ENCODE measurements around the gene SLAMF1. TPM values are rescaled to one million over a fixed set of nuclear protein-coding genes. Genes with fewer than 3 reads are reported as not detected.

Gene SLAMF1
- total RNA-seq, 6 donors from 2014 or later, result 0.11 to 3.9 (median 1.5) TPM

DNA sequence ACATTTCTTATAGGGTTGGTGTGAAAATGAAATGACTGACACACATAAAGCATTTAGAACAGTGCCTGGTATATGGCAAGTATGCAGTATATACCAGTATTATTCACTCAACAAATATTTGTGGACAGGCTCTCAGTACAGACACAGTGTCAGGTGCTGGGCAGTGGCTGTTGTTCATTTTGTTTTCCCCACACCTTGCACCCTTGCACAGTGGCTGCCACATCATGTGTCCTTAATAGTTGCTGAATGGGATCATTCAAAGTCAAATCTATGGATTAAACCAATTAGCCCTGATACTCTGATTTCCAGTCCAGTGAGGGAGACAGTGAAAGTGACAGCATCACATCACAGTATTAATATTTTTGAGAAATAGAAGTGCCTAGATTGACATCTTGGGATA is 2.4 kb downstream of the SLAMF1 start:
- Histone ChIP-seq H3K27me3 (no peaks in the 10 kb centered on the region), H3K4me3 (no peak overlapping the region), H3K4me1 (peaks cover 3 to 23% (median 10%) of the 10 kb centered on the region in 4 donors), H3K27ac (no peak overlapping the region), H3K36me3 (no peaks in the 10 kb centered on the region), H3K9me3 (no peaks in the 10 kb centered on the region)
- ATAC-seq (ENCODE audit: low FRiP score in 2 of 2), result no peak
- no peak for DNase-seq
- TF ChIP-seq, protein P1, sequence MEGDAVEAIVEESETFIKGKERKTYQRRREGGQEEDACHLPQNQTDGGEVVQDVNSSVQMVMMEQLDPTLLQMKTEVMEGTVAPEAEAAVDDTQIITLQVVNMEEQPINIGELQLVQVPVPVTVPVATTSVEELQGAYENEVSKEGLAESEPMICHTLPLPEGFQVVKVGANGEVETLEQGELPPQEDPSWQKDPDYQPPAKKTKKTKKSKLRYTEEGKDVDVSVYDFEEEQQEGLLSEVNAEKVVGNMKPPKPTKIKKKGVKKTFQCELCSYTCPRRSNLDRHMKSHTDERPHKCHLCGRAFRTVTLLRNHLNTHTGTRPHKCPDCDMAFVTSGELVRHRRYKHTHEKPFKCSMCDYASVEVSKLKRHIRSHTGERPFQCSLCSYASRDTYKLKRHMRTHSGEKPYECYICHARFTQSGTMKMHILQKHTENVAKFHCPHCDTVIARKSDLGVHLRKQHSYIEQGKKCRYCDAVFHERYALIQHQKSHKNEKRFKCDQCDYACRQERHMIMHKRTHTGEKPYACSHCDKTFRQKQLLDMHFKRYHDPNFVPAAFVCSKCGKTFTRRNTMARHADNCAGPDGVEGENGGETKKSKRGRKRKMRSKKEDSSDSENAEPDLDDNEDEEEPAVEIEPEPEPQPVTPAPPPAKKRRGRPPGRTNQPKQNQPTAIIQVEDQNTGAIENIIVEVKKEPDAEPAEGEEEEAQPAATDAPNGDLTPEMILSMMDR (IDR thresholded peaks at IDR 0.05), result no peak
- TF ChIP-seq EP300 (IDR thresholded peaks at IDR 0.05) (no peak), POLR2AphosphoS5 (IDR thresholded peaks at IDR 0.05) (no peak), POLR2A (IDR thresholded peaks at IDR 0.05) (no peak)

DNA sequence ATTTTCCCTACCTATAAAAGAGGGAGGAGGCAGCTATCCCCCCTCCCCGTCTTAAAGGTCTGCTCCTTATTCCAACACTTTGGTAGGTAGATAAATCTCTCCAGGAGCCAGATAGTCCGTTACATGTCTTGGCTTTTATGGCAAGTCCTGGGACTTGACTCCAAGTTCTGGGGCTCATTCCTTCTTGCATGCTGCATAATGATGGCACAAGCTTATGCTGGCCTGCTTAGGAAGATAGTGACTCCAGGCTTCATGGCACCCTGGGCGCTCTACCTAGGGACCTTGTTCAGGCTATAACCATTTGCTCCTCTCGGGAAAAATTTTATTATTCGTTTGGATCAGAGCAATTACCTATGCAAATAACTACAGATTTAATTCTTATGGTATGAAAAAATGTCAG is 3.7 kb downstream of the SLAMF1 start:
- no peaks in the 10 kb centered on the region for H3K9me3 ChIP-seq
- no peak overlapping the region for H3K27ac ChIP-seq
- H3K4me3 ChIP-seq, result no peak overlapping the region
- H3K4me1 ChIP-seq, result peaks cover 3 to 24% (median 10%) of the 10 kb centered on the region in 4 donors
- ATAC-seq (ENCODE audit: low FRiP score in 2 of 2), result no peak
- H3K27me3 ChIP-seq, result no peaks in the 10 kb centered on the region
- WGBS, 2 donors, result 91% methylated on average over 5 of the region's 5 CpGs
- no peaks in the 10 kb centered on the region for H3K36me3 ChIP-seq
- no peak for DNase-seq
- TF ChIP-seq POLR2A (IDR thresholded peaks at IDR 0.05) (no peak), POLR2AphosphoS5 (IDR thresholded peaks at IDR 0.05) (no peak), EP300 (IDR thresholded peaks at IDR 0.05) (no peak)
- TF ChIP-seq, protein P1 (IDR thresholded peaks at IDR 0.05), result no peak

DNA sequence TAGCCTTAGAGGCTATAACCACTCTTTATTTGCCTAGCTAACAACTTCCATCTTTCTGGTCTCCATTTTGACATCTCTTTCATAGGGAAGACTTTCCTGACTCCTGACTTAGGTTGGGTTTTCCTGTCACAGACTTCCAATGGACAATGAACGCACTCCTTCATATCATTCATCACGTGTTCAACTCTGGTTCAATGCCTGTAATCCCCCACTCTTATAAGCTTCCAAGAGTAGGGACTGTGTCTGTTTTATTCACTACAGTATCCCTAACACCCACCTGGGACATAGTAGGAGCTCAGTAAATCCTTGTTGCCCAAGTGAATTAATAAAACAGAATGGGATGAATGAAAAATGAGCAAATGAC is 4.6 kb downstream of the SLAMF1 start:
- H3K4me3 ChIP-seq, result no peak overlapping the region
- H3K36me3 ChIP-seq, result no peaks in the 10 kb centered on the region
- no peaks in the 10 kb centered on the region for H3K9me3 ChIP-seq
- H3K27me3 ChIP-seq, result no peaks in the 10 kb centered on the region
- DNase-seq (no peak), ATAC-seq (ENCODE audit: low FRiP score in 2 of 2) (no peak)
- WGBS, 2 donors, result 95 to 98% methylated on average over 2 of the region's 2 CpGs
- H3K27ac ChIP-seq, result no peak overlapping the region
- H3K4me1 ChIP-seq, result peaks cover 2 to 26% (median 11%) of the 10 kb centered on the region in 4 donors
- TF ChIP-seq EP300 (IDR thresholded peaks at IDR 0.05) (no peak), POLR2AphosphoS5 (IDR thresholded peaks at IDR 0.05) (no peak), POLR2A (IDR thresholded peaks at IDR 0.05) (no peak)
- TF ChIP-seq, protein P1 (IDR thresholded peaks at IDR 0.05), result no peak

DNA sequence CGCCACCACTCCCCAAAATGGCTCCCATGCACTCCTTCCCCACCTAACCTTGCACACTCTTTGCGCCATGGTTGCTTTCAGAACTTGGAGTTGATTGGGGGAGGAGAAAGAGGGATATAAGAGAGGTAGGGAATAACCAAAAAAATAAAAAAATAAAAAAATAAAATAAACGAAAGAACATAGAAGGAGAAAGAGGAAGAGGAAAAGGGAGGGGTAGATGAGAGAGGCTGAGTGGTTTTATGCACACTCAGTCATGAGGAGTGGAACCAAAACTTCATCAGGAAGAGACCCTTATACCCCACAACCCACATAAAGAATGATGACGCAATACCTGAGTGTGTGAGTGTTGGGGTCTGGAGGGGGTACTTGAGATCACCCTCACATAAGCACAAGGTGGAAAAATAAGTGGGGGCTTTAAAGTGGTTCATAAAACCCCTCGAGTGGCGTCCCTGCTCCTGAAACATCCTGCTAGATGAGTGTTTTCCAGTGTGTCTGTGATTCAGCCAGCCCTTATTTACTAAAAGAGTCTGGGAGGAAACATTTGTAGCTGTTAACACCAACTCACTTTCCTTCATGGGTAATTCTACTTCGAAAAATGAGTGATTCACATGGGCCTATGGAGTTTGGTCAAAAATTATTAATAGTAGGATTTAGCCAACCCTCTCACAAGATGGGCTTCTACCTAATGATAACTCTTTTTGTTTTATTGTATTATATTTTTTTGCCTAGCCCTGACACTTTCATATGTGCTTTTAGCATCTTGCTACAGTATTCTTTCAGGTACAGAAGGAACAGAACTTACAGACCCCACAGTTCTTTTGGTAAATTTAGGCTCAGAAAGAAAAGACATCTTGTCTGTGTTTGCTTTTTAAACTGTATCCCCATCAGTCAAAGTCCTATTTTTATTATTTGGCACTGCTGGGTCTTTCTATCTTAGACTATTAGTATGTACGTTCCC is 5.2 kb downstream of the SLAMF1 start:
- Histone ChIP-seq H3K4me1 (peaks cover 0 to 21% (median 5%) of the 10 kb centered on the region in 4 donors), H3K4me3 (no peak overlapping the region), H3K27ac (peak overlapping the region in 1 of 4 donors; percentile 27), H3K36me3 (no peaks in the 10 kb centered on the region), H3K27me3 (no peaks in the 10 kb centered on the region), H3K9me3 (no peaks in the 10 kb centered on the region)
- ATAC-seq (ENCODE audit: low FRiP score in 2 of 2) (no peak), DNase-seq (no peak)
- WGBS, 2 donors, result 63 to 71% methylated on average over 8 of the region's 8 CpGs
- TF ChIP-seq POLR2A (IDR thresholded peaks at IDR 0.05) (no peak), POLR2AphosphoS5 (IDR thresholded peaks at IDR 0.05) (no peak), EP300 (IDR thresholded peaks at IDR 0.05) (no peak)
- TF ChIP-seq, protein P1 (IDR thresholded peaks at IDR 0.05), result no peak

All from upper lobe of left lung (tissue), 6 donors.